H1 (cell line): Measurements from ENCODE around the gene VSTM4. TPM values are rescaled to one million over a fixed set of nuclear protein-coding genes. Genes with fewer than 3 reads are reported as not detected.

ENCODE experiments used
- ASH2L ChIP-seq: fragments of 200-600, 300-600 bp; sonication (generic); IDR thresholded peaks from one replicate; pipeline ENCODE4 v1.7.1; 2017; ENCODE audit warnings: low read length
- BRCA1 ChIP-seq: IDR thresholded peaks from 2 replicates; pipeline ENCODE4 v1.6.1; 2012; ENCODE audit warnings: low read depth, low read length, improper control_type of control experiment
- CBX5 ChIP-seq: fragments of 300-800, 300-1000 bp; sonication (generic); IDR thresholded peaks from 2 replicates; pipeline ENCODE4 v1.7.1; 2016; ENCODE audit warnings: antibody characterized with exemption, low read length, low read depth
- CEBPB ChIP-seq: IDR thresholded peaks from 2 replicates; pipeline ENCODE4 v1.6.1; 2012; ENCODE audit warnings: low read depth, low read length
- CHD1 ChIP-seq: IDR thresholded peaks from 2 replicates; pipeline ENCODE4 v1.6.1; 2012; ENCODE audit warnings: low read depth, low read length, improper control_type of control experiment
- GTF2F1 ChIP-seq: IDR thresholded peaks from 2 replicates; pipeline ENCODE4 v1.6.1; 2012; ENCODE audit warnings: low read depth, low read length, improper control_type of control experiment, borderline replicate concordance
- NANOG ChIP-seq: IDR thresholded peaks from 2 replicates; pipeline ENCODE4 v1.6.1; 2011; ENCODE audit warnings: low read length, low read depth, mild to moderate bottlenecking, inconsistent platforms; ENCODE audit not compliant: insufficient read depth, poor library complexity, severe bottlenecking
- NRF1 ChIP-seq: IDR thresholded peaks from 2 replicates; pipeline ENCODE4 v1.6.1; 2011; ENCODE audit warnings: mild to moderate bottlenecking, low read depth, low read length, improper control_type of control experiment
- RAD21 ChIP-seq, 2 experiments: IDR thresholded peaks in 1 of 2; conservative IDR thresholded peaks in 1 of 2; 2 replicates each; pipeline ENCODE4 v1.6.1; 2011; ENCODE audit warnings: low read depth in 2 of 2, low read length in 2 of 2, improper control_type of control experiment in 1 of 2, inconsistent platforms in 1 of 2, mild to moderate bottlenecking in 1 of 2, moderate library complexity in 1 of 2
- RBBP5 ChIP-seq: IDR thresholded peaks from 2 replicates; pipeline ENCODE4 v1.7.1; 2012; ENCODE audit warnings: low read depth, mild to moderate bottlenecking, inconsistent platforms, low read length, moderate library complexity, borderline replicate concordance
- SAP30 ChIP-seq: fragments of 300-600 bp; sonication (generic); IDR thresholded peaks from 2 replicates; pipeline ENCODE4 v1.7.1; 2012; ENCODE audit warnings: low read length, moderate library complexity, mild to moderate bottlenecking, inconsistent platforms; ENCODE audit not compliant: insufficient read depth, insufficient replicate concordance
- SIN3A ChIP-seq, 2 experiments: IDR thresholded peaks in 1 of 2; conservative IDR thresholded peaks in 1 of 2; 2 replicates each; pipeline ENCODE4 v1.6.1; 2011 to 2012; ENCODE audit warnings: low read length in 2 of 2, improper control_type of control experiment in 1 of 2, low read depth in 1 of 2, mild to moderate bottlenecking in 1 of 2
- SRF ChIP-seq: IDR thresholded peaks from 2 replicates; pipeline ENCODE4 v1.6.1; 2011; ENCODE audit warnings: mild to moderate bottlenecking, low read depth, low read length, moderate library complexity
- YY1 ChIP-seq: IDR thresholded peaks from 2 replicates; pipeline ENCODE4 v1.6.1; 2011; ENCODE audit warnings: low read depth, mild to moderate bottlenecking, low read length
- polyA plus RNA-seq, 7 experiments: library from polyadenylated mRNA; depleted of rRNA in 3 of 7; stranded (reverse) in 5 of 7; unstranded in 2 of 7; fragments of >200 nt in 5 of 7; fragments of 200-250 nt in 2 of 7; gene quantifications; 1 replicate in 5 of 7; 2 replicates in 1 of 7; 4 replicates in 1 of 7; pipeline versions ENCODE4 v1.2.1 to v1.2.3, GENCODE V29; 2011 to 2013; ENCODE audit warnings: missing spikeins in 2 of 7, mixed read lengths in 2 of 7
- total RNA-seq: library from RNA; stranded (reverse); fragmentation: NEBNext Ultra II Directional; extraction: Animal tissue kit (Norgen Biotek cat#: 25700); gene quantifications from 2 replicates; pipeline ENCODE4 v1.2.1, GENCODE V29; 2021
- TF ChIP-seq, protein P1 (sequence below), 3 experiments: IDR thresholded peaks; 1 replicate in 2 of 3; 2 replicates in 1 of 3; pipeline versions ENCODE4 v1.5.1 to v1.6.1; 2011; ENCODE audit warnings: low read length in 3 of 3, mild to moderate bottlenecking in 3 of 3, inconsistent platforms in 2 of 3, low read depth in 1 of 3, moderate library complexity in 1 of 3; ENCODE audit not compliant: insufficient read depth in 1 of 3; ENCODE audit errors: control extremely low read depth in 1 of 3

VSTM4 gene
- total and polyA plus RNA-seq, 2 of the 8 experiments (the other 6 are each of a cell fraction or from before 2014, with no cell fraction given): 0.48 to 0.73 TPM

DNA sequence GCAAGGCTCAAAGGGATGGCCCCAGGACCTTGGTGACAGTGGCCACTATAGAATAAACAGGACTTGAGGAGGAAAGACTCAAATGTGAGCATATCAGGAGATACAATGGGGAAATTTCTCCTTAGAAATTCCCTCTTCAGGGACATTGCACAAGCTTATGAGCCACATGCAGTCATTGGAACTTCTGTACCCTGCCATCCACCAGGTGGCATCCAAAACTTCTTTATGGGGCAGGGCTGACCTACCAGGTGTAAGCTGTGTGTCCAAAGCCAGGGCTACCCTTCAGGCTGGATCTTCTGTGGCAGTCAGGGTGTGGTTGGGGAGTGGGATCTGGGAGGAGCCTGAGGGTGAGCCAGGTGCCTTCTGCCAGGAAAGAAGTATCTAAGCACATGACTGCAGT is 139.1 kb downstream of the VSTM4 start (continued):
- TF ChIP-seq SRF (no peak), YY1 (no peak), NANOG (no peak), CHD1 (no peak), ASH2L (no peak), NRF1 (no peak), RBBP5 (no peak), BRCA1 (no peak), CEBPB (no peak), RAD21 (IDR thresholded peaks at IDR 0.05 in 1 of 2, conservative IDR thresholded peaks at IDR 0.05 in 1 of 2; ENCODE audit: low read depth in 2 of 2, low read length in 2 of 2) (peak; percentile 65 to 68), GTF2F1 (no peak), SAP30 (no peak), CBX5 (no peak), SIN3A (conservative IDR thresholded peaks at IDR 0.05 in 1 of 2, IDR thresholded peaks at IDR 0.05 in 1 of 2; ENCODE audit: low read depth in 1 of 2, low read length in 2 of 2) (no peak)
- TF ChIP-seq, protein P1, sequence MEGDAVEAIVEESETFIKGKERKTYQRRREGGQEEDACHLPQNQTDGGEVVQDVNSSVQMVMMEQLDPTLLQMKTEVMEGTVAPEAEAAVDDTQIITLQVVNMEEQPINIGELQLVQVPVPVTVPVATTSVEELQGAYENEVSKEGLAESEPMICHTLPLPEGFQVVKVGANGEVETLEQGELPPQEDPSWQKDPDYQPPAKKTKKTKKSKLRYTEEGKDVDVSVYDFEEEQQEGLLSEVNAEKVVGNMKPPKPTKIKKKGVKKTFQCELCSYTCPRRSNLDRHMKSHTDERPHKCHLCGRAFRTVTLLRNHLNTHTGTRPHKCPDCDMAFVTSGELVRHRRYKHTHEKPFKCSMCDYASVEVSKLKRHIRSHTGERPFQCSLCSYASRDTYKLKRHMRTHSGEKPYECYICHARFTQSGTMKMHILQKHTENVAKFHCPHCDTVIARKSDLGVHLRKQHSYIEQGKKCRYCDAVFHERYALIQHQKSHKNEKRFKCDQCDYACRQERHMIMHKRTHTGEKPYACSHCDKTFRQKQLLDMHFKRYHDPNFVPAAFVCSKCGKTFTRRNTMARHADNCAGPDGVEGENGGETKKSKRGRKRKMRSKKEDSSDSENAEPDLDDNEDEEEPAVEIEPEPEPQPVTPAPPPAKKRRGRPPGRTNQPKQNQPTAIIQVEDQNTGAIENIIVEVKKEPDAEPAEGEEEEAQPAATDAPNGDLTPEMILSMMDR (IDR thresholded peaks at IDR 0.05; ENCODE audit: control extremely low read depth in 1 of 3, insufficient read depth in 1 of 3, low read depth in 1 of 3, low read length in 3 of 3): peak; percentile 33 to 42 (median 33)
